Umbilical cord (tissue), 2 donors: ENCODE results near the gene SCCPDH. TPM values are rescaled to one million over a fixed set of nuclear protein-coding genes. Genes with fewer than 3 reads are reported as not detected.

Experiments used
- DNase-seq: peaks from one replicate; pipeline ENCODE4 v3.0.0-alpha.2; 2015; ENCODE audit warnings: low spot score
- total RNA-seq: library from RNA; depleted of rRNA; stranded (reverse); fragments of >200 nt; gene quantifications from one replicate; pipeline ENCODE4 v1.2.3, GENCODE V29; 2014; ENCODE audit warnings: low replicate concordance; ENCODE audit not compliant: insufficient read depth

SCCPDH gene
- total RNA-seq, 1 donor from 2014 or later = 20.7 TPM

GRCh38 chr1:246750752-246751151 is 26.5 kb downstream of the SCCPDH start:
- no peak for DNase-seq

GRCh38 chr1:246753670-246754535 is 29.7 kb downstream of the SCCPDH start:
- DNase-seq = peak; percentile 51

- DNase-seq = no peak
Observed at GRCh38 chr1:246755419-246755818, 31.2 kb downstream of the SCCPDH start.

- no peak for DNase-seq
Observed at GRCh38 chr1:246760422-246761347, 36.5 kb downstream of the SCCPDH start.

- DNase-seq = no peak
Observed at GRCh38 chr1:246761396-246761795, 37.2 kb downstream of the SCCPDH start.

GRCh38 chr1:246765521-246765920 is 41.3 kb downstream of the SCCPDH start:
- no peak for DNase-seq

DNA sequence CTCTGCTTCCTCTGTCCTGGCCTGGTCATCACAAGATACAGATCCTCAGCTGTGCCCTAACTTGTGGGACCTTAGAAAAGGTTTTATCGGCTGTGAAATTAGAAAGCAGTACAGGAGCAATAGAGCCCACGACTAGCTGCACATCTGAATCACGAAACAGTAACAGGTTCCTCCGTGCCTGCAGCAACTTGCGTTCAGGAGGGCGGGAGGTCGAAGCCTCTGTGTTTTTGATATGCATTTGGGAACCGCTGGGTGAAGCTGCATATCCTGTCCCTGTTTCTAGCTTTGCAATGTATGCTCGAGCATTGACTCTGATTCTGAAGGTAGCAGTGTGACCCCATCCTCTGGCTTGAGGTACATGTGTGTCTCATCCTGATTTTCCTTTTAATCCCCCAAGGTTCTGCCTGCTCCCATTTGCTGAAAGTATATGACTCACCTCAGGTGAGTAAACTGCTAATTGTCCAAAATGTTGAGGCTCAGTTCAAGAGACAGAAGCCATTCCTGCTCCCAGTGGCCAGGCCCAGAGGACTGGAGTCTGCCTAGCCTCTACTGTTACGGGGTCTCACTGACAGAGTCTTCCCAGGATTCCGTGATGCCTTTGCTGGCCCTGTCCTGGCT is 44.3 kb downstream of the SCCPDH start:
- no peak for DNase-seq

DNA sequence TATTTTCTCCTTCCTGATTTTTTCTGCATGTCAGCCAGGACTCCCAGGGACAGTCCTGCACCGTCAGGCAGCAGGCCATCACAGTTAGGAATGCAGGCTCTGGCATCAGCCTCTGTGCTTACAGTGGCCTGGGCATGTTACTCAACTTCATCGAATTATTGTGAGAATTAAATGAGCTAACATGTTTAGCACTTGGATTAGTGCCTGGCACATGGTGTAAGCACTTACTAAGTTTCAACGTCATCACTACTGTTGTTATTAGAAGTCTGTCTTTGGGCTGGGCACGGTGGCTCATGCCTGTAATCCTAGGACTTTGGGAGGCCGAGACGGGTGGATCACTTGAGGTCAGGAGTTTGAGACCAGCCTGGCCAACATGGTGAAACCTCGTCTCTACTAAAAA is 45.1 kb downstream of the SCCPDH start:
- DNase-seq = no peak

DNA sequence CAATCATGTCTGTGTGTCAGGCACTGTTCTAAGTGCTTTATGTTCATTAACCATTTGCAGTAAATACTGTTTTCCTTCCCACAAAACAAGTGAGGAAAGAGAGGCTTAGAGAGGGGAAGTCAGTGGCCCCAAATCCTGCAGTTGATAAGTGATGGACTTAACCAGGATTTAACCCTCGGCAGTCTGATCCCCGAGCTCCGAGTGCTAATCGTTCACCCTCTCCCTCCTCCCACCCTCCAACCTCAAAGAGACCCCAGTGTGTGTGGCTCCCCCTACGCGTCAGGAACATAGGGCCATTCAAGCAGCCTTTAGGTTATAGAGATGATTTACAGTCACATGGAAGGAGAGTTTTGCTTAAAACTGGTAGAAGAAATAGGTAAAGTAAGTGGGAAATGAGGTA is 47.2 kb downstream of the SCCPDH start:
- no peak for DNase-seq

DNA sequence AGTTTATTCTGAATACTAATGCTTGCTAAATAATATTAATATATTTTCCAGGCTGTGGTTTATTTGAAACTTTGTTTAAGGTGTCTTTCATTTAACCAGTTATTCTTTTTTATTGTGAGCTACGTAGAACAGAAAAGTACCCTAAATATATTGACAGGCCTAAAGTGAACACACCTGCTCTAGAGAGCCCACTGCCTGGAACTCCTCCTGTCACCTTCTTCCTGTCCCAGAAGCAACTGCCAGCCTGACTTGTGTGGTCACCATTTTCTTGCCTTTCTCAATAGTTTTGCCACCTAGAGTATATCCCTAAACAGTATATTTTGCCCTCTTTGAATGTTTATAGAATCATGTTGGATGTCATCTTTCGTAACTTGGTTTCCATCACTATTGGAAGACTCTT is 48.5 kb downstream of the SCCPDH start:
- DNase-seq = no peak

DNA sequence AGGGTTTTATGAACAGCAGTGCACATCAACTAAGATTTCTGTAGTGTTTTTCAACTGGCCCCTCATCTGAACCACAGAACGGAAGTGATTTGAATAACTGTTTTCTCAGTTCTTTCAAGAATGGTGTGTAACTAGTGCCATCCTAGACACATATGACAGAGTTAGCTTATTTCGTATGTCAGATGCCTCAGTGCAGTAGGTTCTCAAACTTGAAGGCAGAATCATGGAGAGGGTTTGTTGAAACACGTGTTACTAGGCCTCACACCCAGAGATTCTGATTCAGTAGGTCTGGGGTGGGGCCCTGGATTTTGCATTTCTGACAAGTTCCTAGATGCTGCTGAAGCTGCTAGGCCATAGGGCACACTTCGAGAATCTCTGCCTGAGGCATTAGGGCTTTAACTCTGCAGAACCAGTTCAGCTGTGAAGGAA is 49.0 kb downstream of the SCCPDH start:
- DNase-seq = no peak

DNA sequence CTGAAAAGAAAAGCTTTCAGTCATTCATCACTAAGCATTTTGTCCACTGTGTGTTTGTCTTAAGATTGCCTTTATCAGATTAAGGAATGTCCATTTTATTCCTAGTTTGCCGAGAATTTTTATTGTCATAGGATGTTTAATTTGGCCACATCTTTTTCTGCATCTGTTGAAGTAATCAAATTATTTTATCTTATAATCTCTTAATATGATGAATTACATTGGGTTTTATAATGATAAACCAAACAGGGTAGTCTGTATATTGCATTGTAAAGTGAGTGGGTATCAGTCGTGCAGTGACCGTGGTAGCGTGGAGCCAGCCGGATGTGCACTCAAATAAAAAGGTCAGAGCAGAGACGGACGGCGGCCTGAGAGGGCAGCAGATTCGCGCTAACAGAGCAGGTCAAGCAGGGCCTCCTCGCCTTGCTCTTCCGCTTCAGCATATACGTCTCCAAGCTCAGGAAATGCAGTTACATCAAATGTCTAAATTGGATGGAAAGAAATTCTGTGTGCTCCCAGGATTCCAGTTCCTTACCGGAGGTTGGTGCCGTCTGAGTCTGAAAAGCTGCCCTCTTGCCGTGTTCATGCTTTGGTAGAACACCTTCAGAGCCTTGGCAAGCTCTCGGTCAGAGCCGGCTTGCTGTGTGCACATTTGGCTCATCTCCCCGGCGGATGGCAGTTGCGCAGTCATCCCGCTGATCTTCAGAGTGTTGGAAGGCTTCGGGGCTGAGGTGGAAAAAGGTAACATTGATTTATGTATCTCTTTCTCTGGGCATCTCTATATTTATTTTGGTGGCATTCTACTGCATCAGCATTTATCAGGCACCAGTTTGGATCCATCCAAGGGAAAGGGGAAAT is 51.5 kb downstream of the SCCPDH start:
- DNase-seq = no peak

DNA sequence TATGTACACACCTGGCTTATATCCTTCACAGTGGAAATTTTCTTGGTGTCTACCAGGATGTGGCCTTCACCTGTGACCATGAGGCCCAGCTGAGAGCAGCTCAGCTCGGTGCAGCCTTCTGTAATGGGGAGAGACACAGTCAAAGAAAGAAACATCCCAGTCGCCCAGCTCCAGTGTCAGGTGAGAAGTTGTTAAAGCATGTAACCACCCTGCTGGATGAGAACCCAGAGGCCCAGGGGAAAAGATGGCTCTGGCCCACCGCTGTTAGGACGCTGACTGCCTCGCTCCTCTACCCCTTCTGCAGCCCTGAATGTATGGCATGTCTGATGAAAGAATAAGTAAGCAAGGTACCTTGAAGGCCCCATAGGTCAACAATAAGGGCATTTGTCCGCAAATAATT is 52.7 kb downstream of the SCCPDH start:
- no peak for DNase-seq

DNA sequence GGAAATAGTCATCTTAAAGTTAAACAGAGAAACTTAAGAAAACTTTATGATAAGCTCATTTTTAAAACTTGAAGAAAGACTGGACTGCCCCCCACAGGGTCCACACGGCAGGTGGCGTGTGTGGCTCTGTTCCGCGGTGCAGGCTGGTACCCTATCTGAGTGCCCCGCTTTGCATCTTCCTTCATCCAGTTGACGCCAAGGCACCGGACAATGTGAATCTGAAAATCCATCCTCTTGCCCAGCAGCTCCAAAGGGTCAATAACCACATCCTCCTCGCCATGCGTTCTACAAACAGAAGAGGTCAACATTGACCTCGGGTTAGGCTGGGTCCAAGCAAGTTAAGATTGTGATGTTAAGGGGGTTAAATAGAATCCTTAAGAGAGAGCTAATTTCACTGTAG is 54.5 kb downstream of the SCCPDH start:
- DNase-seq = no peak

DNA sequence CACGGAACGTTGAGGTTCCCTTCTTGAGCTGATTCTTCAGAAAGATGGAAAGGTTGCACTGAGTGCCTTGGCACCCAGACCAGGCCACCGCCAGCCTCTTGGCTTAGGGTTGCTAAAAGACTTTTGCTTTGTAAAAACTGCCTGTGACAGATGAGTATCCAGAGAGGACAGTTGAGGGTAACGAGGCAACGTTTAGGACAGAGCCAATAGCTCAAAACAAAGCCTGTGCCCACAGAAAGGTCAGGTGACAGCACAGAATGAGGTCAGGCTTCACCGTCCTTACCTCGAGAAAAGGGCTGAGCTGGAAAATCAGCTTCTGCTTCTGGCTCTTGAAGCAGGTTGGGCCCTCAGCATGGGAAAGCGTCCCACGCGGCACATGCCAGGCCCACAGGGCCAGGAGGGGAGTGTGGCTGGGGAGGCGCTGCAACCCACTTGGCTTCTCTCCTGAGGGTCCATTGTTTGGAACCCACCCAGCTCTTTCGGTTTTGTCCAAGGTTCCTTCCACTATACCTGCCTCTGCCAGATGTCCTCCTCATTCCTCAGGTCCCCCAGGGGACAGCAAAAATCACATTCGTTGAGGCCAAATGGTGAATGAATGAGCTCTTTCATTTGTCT is 55.5 kb downstream of the SCCPDH start:
- DNase-seq = no peak

DNA sequence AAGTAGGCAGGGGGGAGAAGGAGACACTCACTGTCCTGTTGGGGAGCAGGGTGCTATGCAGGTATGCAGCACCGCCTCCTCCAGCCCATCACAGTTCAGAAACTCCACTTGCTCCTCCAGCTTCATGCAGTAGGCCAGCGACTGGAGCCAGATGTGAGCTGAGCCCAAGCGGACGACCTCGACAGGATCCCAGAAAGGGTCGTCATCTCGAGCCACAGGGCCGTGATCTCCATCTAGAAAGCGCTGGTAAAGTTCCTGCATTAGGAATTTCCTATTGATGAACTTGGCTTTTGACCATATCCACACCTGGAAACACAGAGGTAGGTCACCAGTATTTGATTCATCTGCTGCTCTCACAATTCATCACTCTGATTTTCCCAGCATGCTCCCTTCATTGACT is 56.1 kb downstream of the SCCPDH start:
- no peak for DNase-seq

DNA sequence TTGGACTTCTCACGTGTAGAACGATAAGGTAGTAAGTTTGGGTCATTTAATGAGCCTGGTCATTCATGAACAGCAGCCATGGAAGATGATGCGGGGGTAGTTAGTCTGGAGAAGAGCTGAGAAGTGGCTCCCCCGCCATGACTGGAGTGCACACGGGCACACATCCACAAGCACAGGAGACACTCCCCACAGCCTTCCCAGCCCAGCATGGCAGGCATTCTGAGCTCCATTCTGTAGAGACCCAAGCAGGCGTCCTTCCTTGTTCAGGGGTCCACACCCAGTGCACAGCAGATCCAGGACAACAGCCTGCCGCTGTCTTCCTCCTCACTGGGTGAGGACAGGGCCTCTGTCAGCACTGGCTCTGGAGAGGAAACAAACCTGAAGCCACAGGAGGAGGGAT is 57.0 kb downstream of the SCCPDH start:
- no peak for DNase-seq

- no peak for DNase-seq
Observed at GRCh38 chr1:246782120-246782900, 58.1 kb downstream of the SCCPDH start.

- peak; percentile 23 for DNase-seq
Observed at GRCh38 chr1:246784621-246785493, 60.6 kb downstream of the SCCPDH start.
